HG02870 (cell line): ENCODE results near the gene TMEM38A.
A peak's percentile ranks its signal among the peaks of the same experiment; 100 is the strongest.
"Not testable (repeated sequence)": the region's sequence is repeated elsewhere in the genome, so short reads cannot be mapped to it uniquely, and the experiment has no call there.

Experiments
- ATAC-seq: cut with Tn5 transposase; IDR thresholded peaks from one replicate; pipeline ENCODE4 v1.9.1; 2021; ENCODE audit warnings: mild to moderate bottlenecking, moderate library complexity; ENCODE audit not compliant: unreplicated experiment

The TMEM38A gene

DNA sequence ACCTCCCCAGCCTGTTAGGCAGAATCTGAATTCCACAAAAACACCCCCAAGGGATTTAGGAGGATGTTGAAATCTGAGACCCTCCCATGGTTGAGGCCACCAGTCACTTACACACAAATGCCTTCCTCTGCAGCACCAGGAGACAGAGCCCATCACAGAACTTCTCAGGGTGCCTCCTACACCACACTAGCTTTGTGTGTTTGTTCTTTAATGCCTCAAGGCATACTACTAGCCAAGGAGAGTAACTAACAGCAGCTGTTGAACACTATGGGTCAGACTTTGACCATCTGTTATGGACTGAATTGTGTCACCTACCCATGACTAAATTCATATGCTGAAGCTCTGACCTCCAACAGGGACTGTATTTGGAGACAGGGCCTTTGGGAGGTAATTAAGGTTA, 23.4 kb upstream of the TMEM38A start:
- ATAC-seq: no peak

DNA sequence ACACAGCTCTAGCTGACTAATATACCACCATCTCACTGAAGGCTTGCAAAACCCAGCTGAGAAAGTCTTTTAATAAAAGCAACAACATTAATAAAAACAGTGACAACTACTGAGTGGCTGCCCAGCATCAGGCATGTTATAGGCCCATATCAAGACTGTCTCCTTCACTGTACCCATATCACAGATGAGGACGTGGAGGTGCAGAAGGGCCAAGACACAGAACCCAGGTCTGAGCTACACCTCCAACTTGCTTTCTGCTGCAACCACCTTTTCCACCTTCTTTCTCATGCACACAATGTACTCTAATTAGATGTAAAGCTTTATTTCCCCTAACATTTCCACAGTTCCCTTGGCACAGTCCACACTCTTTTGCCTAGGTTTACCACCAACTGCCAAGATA, 22.3 kb upstream of the TMEM38A start:
- no peak for ATAC-seq

GRCh38 chr19:16640951-16641350, 20.0 kb upstream of the TMEM38A start:
- no peak for ATAC-seq

DNA sequence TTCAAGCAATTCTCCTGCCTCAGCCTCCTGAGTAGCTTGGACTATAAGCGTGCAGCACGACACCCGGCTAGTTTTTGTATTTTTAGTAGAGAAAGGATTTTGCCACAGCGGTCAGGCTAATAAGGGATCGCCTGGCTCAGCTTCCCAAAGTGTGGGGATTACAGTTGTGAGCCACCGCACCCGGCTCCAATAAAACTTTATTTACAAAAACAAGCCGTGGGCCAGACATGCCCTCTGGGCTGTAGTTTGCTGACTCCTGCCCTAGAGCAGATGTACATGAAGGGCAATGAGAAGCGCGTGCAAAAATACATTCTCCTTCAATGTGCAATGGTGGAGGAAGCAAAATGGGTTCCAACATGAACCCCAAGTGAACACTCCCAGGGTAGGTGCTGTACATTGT, 19.2 kb upstream of the TMEM38A start:
- ATAC-seq: no peak

DNA sequence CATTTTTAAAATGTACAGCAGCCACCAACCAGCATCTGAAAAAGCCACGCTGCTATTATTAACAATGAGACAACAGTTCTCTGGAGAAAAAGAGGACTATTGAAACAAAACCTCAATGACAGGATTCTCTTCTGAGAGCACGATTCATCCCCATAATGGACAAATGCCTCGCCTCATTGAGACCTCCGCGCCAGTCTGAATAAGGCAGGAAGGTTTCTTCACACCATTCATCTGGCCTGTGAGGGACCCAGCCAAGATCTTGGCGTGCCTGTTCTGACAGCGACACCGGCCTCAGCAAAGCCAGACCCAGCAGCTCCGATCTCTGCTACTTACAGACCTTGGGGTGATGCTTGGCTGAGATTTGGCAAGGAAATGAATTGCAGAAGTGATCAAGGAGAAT, 15.8 kb upstream of the TMEM38A start:
- ATAC-seq: no peak

DNA sequence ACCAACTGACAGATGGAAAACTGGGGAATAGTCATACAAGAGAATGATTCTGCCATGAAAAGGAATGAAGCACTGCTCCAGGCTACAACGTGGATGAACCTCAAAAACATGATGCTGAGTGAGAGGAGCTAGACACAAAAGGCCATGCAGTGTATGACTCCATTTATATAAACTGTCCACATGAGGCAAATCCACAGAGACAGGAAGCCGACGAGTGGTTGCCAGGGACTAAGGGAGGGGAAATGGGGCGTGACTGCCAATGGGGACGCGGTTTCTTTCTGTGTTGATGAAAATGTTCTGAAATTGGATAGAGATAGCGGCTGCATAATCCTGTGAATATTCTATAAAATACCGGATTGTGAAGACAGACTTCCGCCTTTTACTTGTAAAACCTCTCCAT, 11.2 kb upstream of the TMEM38A start:
- no peak for ATAC-seq

GRCh38 chr19:16650821-16651220, 10.1 kb upstream of the TMEM38A start:
- no peak for ATAC-seq

DNA sequence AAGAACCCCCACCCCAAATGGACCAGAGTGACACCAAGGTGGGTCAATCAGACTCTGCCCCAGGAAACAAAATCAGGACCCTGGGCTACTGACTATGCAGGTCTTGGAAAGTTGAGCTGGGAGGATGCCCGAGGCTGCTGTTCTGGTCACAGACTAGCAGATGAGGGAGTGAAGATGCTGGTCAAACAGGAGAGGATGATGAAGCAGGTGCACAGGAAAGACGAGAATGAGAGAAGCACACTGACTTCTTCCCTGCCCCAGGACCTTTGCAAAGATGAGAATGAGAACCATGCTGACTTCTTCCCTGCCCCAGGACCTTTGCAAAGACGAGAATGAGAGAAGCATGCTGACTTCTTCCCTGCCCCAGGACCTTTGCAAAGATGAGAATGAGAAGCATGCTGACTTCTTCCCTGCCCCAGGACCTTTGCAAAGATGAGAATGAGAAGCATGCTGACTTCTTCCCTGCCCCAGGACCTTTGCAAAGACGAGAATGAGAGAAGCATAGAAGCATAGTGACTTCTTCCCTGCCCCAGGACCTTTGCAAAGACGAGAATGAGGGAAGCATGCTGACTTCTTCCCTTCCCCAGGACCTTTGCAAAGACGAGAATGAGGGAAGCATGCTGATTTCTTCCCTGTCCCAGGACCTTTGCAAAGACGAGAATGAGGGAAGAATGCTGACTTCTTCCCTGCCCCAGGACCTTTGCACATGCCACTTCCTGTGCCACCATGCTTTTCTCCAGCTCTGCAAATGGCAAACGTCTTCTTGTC, 9.3 kb upstream of the TMEM38A start:
- ATAC-seq: not testable (repeated sequence)

- no peak for ATAC-seq
These were observed 8.1 kb upstream of the TMEM38A start for GRCh38 chr19:16652854-16653253.

DNA sequence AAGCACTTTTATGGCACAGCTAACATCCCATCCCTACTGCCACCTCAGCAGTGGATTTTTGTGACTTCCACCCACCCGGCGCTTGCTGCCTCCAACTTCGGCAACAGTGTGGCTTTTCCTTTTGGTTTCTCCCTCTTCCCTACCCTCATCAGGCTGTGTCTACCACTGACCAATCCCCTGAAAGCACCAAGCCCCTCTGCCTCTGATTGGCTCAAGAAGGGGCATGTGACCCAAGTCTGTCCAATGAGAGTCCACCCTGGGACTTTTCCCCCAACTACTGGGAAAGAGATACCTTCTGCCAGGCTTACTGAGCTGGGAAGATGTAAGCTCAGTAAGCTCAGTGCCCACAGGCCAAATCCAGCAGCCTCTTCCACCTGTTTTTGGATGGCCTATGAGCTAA, 6.8 kb upstream of the TMEM38A start:
- ATAC-seq: no peak

GRCh38 chr19:16654627-16655026, 6.3 kb upstream of the TMEM38A start:
- no peak for ATAC-seq

DNA sequence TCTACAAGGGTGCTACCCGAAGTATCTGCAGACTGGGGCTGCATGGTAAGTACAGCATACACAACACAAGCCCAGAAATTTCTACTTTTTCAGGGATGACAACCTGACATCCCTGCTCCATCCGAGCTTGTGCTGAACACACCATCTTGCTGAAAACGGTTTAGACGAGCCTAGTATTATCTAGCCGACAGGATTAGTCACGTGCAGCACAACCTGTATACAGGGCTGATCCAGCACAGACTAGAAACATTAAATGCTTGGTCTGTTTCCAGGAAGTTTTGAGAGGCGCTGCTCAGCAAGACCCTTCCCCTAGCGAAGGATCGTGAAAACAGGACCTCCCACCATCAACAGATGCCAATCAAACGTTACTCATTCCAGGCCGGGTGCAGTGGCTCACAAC, 5.2 kb upstream of the TMEM38A start:
- no peak for ATAC-seq

- no peak for ATAC-seq
These were observed 3.6 kb upstream of the TMEM38A start for GRCh38 chr19:16657384-16657783.

- no peak for ATAC-seq
These were observed 1.5 kb upstream of the TMEM38A start for GRCh38 chr19:16659464-16659831.

GRCh38 chr19:16659832-16660708, 869 bp upstream of the TMEM38A start, which contains the start of gene SMIM7:
TSS of gene SMIM7 (minus strand) at chr19:16660144. CDS start at chr19:16660110, 34 bp downstream.
- ATAC-seq: peak; percentile 92

DNA sequence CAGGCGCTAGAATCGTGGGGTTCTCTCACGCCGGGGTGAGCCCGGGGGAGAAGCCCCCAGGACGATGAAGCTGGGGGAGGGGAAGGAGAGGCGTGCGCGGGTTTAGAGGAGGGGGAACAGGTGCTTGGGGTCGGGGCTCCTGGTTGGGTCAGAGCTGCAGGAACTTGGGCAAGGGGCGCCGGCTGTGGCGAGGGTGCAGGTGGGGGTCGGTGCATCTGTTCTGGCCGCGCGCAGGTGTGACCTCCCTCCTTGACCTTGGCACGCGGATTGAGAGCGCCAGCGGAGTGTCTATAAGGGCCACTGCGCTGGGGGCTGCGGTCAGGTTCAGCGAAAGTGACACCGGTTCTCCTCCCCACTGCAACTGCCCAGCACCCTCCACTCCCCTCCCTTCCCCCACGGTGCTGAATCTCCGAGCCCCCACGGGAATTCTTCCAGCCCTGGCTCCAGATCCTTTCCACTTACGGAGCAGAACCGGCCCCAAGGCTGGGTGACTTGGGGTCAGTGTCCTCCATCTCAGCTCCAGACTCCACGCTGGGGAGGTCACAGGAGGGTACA, 618 bp downstream of the TMEM38A start:
- no peak for ATAC-seq

DNA sequence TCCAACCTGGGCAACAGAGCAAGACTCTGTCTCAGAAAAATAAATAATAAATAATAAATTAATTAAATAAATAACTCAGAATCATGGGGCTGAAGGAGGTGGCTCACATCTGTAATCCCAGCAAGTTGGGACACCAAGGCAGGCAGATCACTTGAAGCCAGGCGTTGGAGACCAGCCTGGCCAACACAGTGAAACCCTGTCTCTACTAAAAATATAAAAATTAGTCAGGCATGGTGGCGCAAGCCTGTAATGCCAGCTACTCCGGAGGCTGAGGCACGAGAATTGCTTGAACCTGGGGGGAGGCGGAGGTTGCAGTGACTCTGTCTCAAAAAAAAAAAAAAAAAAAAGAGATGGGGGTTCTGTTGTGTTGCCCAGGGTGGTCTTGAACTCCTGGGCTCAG, 7.2 kb downstream of the TMEM38A start:
- ATAC-seq: no peak

DNA sequence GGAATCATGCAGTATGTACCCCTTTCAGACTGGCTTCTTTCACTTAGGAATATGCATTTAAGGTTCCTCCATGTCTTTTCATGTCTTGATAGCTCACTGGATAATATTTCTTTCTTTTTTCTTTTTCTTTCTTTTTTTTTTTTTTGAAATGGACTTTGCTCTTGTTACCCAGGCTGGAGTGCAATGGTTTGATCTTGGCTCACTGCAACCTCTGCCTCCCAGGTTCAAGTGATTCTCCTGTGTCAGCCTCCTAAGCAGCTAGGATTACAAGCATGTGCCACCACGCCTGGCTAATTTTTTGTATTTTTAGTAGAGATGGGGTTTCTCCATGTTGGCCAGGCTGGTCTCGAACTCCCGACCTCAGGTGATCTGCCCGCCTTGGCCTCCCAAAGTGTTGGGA, 7.8 kb downstream of the TMEM38A start:
- not testable (repeated sequence) for ATAC-seq

GRCh38 chr19:16670291-16670690, 9.4 kb downstream of the TMEM38A start:
- ATAC-seq: no peak

GRCh38 chr19:16671652-16672274, 10.8 kb downstream of the TMEM38A start:
- no peak for ATAC-seq

GRCh38 chr19:16673231-16673630, 12.3 kb downstream of the TMEM38A start:
- no peak for ATAC-seq
